ENCODE measurements around the gene SART3. TPM values are rescaled to one million over a fixed set of nuclear protein-coding genes. Genes with fewer than 3 reads are reported as not detected.

Gene SART3
- total and polyA plus RNA-seq, 2 of the 13 experiments (the other 11 are each of a cell fraction or from before 2014, with no cell fraction given), result 16.1 to 69.9 TPM

DNA sequence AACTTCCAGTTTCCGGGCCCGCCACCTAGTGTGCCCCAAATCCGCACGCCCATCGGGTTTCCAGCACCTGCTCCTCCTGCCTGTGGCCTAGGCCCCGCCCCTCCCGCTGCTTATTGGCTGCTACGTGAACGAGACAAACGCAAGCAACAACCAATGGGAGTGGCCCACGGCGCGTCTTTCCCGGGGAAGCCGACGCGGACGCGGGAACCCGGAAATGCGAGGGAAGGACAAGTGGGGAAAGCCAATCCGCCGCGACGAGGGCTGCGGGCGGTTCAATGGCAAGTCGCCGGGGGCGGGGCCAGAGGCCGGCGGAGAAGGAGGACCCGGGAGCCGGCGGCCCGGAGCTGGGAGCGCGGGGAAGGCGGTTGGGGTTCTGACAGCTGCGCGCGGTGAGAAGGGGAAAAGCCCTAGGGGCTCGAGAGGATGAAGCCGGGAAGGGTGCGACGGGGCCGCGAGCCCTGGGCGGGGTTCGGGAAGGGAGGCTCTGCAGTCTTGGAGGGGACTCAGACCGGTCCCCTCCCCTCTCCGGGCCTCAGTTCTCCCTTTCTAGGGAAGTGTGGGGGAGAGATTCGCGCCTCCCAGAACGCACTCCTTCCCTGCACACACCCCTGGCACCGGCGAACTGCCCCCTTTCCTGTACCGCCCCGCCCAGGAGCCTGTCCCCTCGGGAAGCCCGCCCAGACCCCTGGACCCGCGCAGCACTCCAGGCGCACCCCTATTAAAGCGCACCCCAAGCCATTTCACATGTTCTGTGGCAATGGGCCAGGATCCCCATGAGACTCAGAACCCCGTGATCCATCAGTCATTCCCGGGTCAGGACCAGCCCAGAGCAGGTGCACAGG lies 45.8 kb downstream of the SART3 start, which contains the start of gene FICD (continued):
- TF ChIP-seq SP4 (CRISPR knock-in tag; IDR thresholded peaks at IDR 0.05), result peak; percentile 83
- TF ChIP-seq KLF9 (CRISPR knock-in tag; IDR thresholded peaks at IDR 0.05; ENCODE audit: low read depth), result no peak
- TF ChIP-seq, protein P1, sequence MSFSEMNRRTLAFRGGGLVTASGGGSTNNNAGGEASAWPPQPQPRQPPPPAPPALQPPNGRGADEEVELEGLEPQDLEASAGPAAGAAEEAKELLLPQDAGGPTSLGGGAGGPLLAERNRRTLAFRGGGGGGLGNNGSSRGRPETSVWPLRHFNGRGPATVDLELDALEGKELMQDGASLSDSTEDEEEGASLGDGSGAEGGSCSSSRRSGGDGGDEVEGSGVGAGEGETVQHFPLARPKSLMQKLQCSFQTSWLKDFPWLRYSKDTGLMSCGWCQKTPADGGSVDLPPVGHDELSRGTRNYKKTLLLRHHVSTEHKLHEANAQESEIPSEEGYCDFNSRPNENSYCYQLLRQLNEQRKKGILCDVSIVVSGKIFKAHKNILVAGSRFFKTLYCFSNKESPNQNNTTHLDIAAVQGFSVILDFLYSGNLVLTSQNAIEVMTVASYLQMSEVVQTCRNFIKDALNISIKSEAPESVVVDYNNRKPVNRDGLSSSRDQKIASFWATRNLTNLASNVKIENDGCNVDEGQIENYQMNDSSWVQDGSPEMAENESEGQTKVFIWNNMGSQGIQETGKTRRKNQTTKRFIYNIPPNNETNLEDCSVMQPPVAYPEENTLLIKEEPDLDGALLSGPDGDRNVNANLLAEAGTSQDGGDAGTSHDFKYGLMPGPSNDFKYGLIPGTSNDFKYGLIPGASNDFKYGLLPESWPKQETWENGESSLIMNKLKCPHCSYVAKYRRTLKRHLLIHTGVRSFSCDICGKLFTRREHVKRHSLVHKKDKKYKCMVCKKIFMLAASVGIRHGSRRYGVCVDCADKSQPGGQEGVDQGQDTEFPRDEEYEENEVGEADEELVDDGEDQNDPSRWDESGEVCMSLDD (CRISPR knock-in tag; IDR thresholded peaks at IDR 0.05; ENCODE audit: borderline replicate concordance), result peak; percentile 33; the same call in 1 of the 2 replicates
- TF ChIP-seq ARID2 (CRISPR knock-in tag; IDR thresholded peaks at IDR 0.05; ENCODE audit: borderline replicate concordance), result no peak
- TF ChIP-seq, protein P2, sequence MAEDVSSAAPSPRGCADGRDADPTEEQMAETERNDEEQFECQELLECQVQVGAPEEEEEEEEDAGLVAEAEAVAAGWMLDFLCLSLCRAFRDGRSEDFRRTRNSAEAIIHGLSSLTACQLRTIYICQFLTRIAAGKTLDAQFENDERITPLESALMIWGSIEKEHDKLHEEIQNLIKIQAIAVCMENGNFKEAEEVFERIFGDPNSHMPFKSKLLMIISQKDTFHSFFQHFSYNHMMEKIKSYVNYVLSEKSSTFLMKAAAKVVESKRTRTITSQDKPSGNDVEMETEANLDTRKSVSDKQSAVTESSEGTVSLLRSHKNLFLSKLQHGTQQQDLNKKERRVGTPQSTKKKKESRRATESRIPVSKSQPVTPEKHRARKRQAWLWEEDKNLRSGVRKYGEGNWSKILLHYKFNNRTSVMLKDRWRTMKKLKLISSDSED (CRISPR knock-in tag; IDR thresholded peaks at IDR 0.05), result no peak
- no peak for TF ChIP-seq NPAS2 (CRISPR knock-in tag; IDR thresholded peaks at IDR 0.05; ENCODE audit: borderline replicate concordance)
- TF ChIP-seq TSC22D2 (CRISPR knock-in tag; IDR thresholded peaks at IDR 0.05; ENCODE audit: borderline replicate concordance), result no peak
- peak; percentile 48 for TF ChIP-seq ELF3 (CRISPR knock-in tag; IDR thresholded peaks at IDR 0.05)
- TF ChIP-seq ISL2 (CRISPR knock-in tag; IDR thresholded peaks at IDR 0.05), result no peak
- TF ChIP-seq ZIK1 (CRISPR knock-in tag; IDR thresholded peaks at IDR 0.05; ENCODE audit: borderline replicate concordance, low read depth), result no peak
- TF ChIP-seq ZNF530 (CRISPR knock-in tag; IDR thresholded peaks at IDR 0.05; ENCODE audit: low read depth), result no peak
- TF ChIP-seq ZNF782 (CRISPR knock-in tag; IDR thresholded peaks at IDR 0.05; ENCODE audit: borderline replicate concordance), result no peak
- no peak for TF ChIP-seq ZNF432 (CRISPR knock-in tag; IDR thresholded peaks at IDR 0.05; ENCODE audit: borderline replicate concordance)
- TF ChIP-seq, protein P3, sequence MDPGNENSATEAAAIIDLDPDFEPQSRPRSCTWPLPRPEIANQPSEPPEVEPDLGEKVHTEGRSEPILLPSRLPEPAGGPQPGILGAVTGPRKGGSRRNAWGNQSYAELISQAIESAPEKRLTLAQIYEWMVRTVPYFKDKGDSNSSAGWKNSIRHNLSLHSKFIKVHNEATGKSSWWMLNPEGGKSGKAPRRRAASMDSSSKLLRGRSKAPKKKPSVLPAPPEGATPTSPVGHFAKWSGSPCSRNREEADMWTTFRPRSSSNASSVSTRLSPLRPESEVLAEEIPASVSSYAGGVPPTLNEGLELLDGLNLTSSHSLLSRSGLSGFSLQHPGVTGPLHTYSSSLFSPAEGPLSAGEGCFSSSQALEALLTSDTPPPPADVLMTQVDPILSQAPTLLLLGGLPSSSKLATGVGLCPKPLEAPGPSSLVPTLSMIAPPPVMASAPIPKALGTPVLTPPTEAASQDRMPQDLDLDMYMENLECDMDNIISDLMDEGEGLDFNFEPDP (CRISPR knock-in tag; conservative IDR thresholded peaks at IDR 0.05), result no peak
- TF ChIP-seq NCOA5 (CRISPR knock-in tag; IDR thresholded peaks at IDR 0.05), result no peak
- TF ChIP-seq TBP (CRISPR knock-in tag; IDR thresholded peaks at IDR 0.05), result no peak
- TF ChIP-seq, protein P4, sequence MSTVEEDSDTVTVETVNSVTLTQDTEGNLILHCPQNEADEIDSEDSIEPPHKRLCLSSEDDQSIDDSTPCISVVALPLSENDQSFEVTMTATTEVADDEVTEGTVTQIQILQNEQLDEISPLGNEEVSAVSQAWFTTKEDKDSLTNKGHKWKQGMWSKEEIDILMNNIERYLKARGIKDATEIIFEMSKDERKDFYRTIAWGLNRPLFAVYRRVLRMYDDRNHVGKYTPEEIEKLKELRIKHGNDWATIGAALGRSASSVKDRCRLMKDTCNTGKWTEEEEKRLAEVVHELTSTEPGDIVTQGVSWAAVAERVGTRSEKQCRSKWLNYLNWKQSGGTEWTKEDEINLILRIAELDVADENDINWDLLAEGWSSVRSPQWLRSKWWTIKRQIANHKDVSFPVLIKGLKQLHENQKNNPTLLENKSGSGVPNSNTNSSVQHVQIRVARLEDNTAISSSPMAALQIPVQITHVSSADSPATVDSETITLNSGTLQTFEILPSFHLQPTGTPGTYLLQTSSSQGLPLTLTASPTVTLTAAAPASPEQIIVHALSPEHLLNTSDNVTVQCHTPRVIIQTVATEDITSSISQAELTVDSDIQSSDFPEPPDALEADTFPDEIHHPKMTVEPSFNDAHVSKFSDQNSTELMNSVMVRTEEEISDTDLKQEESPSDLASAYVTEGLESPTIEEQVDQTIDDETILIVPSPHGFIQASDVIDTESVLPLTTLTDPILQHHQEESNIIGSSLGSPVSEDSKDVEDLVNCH (CRISPR knock-in tag; IDR thresholded peaks at IDR 0.05), result no peak
- TF ChIP-seq CCDC6 (CRISPR knock-in tag; IDR thresholded peaks at IDR 0.05), result no peak
- TF ChIP-seq YY1 (IDR thresholded peaks at IDR 0.05; ENCODE audit: insufficient read depth, insufficient replicate concordance, low read depth, low read length), result peak; percentile 14
- no peak for TF ChIP-seq ZNF616 (CRISPR knock-in tag; IDR thresholded peaks at IDR 0.05; ENCODE audit: low read depth)
- TF ChIP-seq MATR3 (CRISPR knock-in tag; IDR thresholded peaks at IDR 0.05), result no peak
- TF ChIP-seq ZNF672 (CRISPR knock-in tag; IDR thresholded peaks at IDR 0.05), result no peak
- TF ChIP-seq ZNF282 (IDR thresholded peaks at IDR 0.05; ENCODE audit: partially characterized antibody), result no peak

All from HepG2 (cell line).